GM12873 (cell line): ENCODE measurements around the gene ALK.

ENCODE experiments used
- CTCF ChIP-seq: IDR thresholded peaks from 2 replicates; pipeline ENCODE4 v1.5.1; 2012; ENCODE audit warnings: low read depth, mild to moderate bottlenecking, moderate library complexity, low read length, control low read depth; ENCODE audit not compliant: insufficient read depth; ENCODE audit errors: missing control alignments

ALK gene

DNA sequence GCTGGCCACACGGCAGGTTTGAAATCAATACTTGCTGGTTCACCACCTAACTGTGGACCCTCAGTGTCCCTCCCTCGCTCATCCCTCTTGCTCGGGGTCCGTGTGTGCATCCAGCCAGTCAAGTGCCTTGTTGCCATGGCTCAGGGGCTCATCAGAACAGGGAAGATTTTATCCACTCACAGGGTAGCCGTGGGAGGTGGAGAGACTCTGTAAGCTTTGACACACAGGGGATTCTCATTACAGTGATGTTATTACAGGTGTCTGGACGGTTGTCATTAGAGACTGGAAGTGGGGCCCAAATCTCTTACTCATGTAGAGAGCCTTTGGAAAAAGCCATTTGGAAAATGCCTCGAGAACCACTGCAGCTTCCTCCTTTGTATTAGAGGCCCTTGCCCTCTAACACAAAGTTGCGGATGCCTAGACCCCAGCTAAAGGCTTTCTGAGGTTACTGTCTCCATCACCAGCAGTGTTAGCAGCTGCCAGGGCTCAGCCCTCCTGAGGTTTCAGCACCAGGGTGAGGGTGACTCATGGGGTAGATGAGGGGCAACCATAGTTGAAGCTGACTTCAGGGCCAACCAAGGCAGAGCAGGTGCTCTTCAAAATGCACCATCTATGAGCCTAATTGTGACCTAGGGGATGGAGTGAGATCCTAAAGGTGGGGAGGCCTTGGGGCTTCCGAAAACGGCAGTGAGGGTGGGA is 610.6 kb downstream of the ALK start:
- no peak for TF ChIP-seq CTCF

- peak; percentile 91 for TF ChIP-seq CTCF
Measured at GRCh38 chr2:29309090-29310029, 612.0 kb downstream of the ALK start.

DNA sequence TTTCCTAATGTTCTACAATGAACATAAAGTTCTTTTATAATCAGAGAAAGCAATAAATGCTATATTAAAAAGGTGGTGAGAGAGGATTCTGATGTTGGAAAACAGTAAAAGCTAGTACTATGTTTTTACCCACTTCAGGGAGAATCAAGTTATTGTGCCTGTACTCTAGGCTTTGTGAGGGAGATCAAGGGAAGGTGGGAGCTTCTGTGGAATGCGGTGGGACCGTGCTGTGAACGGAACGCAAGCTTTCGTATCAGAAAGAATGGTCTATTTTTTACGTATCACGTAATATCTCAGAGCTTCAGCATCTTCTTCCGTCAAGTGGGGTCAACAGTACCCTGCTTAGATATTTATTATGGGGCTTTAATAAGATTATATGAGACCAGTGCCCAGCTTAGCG is 613.0 kb downstream of the ALK start:
- no peak for TF ChIP-seq CTCF

GRCh38 chr2:29307519-29307918 is 613.9 kb downstream of the ALK start:
- TF ChIP-seq CTCF: no peak

- TF ChIP-seq CTCF: no peak
Measured at GRCh38 chr2:29305762-29306161, 615.6 kb downstream of the ALK start.

- TF ChIP-seq CTCF: no peak
Measured at GRCh38 chr2:29304399-29305060, 616.9 kb downstream of the ALK start.

GRCh38 chr2:29296585-29296984 is 624.8 kb downstream of the ALK start:
- TF ChIP-seq CTCF: no peak
